ENCODE results near the gene GLRX3.

DNA sequence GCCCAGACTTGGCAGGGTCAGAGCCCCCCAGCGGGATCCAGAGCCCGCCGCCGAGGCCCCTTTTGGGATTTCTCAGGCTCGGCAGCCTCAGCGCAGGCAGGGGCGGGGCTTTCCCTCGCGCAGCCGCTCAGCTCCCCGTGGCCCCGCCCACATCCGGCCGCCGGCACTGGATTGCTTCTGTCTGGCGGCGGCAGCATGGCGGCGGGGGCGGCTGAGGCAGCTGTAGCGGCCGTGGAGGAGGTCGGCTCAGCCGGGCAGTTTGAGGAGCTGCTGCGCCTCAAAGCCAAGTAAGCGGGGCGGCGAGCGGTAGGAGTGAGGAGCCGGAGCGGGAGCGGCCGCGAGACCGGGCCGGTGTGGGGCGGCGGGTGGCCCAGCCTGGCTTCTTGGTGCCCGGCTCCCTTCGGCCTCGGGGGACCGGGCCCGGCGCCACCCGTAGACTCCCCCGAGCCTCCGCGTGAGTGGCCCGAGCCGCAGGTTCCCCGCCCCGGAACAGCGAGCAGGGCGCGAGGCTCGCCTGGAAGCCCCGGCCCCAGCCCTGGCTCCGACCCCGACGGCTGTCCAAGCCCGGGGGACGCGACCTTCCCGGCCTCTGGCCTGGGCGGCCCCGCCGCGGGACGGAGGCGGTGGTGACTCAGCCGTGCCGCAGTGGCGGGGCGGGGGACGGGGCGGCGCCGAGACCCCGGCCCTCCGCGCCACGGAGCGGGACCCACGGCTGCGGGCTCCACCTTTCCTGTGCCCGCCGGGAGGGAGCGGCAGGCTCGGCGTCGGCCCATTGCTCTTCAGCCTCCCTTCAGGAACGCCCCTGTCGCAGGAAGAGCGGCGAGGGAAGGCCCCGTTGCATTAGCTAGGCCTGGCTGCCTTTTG is at the start of gene GLRX3:
- TF ChIP-seq POLR2AphosphoS5 (IDR thresholded peaks at IDR 0.05) (peak; percentile 66), CTCF (IDR thresholded peaks at IDR 0.05) (peak in 1 of 4 experiments; percentile 23), POLR2A (IDR thresholded peaks at IDR 0.05) (peak; percentile 39 to 49)
